Stomach smooth muscle (tissue), 2 donors: ENCODE results near the gene ATP8B4.

ENCODE experiments used
- H3K27ac ChIP-seq: one replicate; pipeline ENCODE4 v1.7.0; 2013; ENCODE audit warnings: mild to moderate bottlenecking, low read length, inconsistent platforms
- H3K27me3 ChIP-seq, 2 donors: one replicate each; pipeline ENCODE4 v1.7.0; 2013; ENCODE audit warnings: low read length in 2 of 2; ENCODE audit not compliant: insufficient read depth in 2 of 2, control insufficient read depth in 1 of 2
- H3K36me3 ChIP-seq, 2 donors: one replicate each; pipeline ENCODE4 v1.7.0; 2013; ENCODE audit warnings: low read length in 2 of 2; ENCODE audit not compliant: control insufficient read depth in 2 of 2, insufficient read depth in 2 of 2
- H3K4me1 ChIP-seq: one replicate; pipeline ENCODE4 v1.7.0; 2013; ENCODE audit warnings: low read length; ENCODE audit not compliant: control insufficient read depth, insufficient read depth
- H3K4me3 ChIP-seq, 2 donors: one replicate each; pipeline ENCODE4 v1.7.0; 2013; ENCODE audit warnings: low read length in 2 of 2
- H3K9ac ChIP-seq, 2 donors: one replicate each; pipeline ENCODE4 v1.7.0; 2013; ENCODE audit warnings: low read length in 2 of 2, mild to moderate bottlenecking in 1 of 2
- H3K9me3 ChIP-seq, 2 donors: one replicate each; pipeline ENCODE4 v1.7.0; 2013; ENCODE audit warnings: low read length in 2 of 2; ENCODE audit not compliant: control insufficient read depth in 2 of 2
- donor health status: healthy.
- donor health status: Pancreatic carcinoma.

The ATP8B4 gene

GRCh38 chr15:49946681-49947080 lies 172.4 kb downstream of the ATP8B4 start:
- no peaks in the 10 kb centered on the region for H3K4me1 ChIP-seq
- no peaks in the 10 kb centered on the region for H3K36me3 ChIP-seq
- H3K27me3 ChIP-seq: no peaks in the 10 kb centered on the region
- peaks cover 2 to 3% of the 10 kb centered on the region in 2 donors for H3K9me3 ChIP-seq
- no peak overlapping the region for H3K27ac ChIP-seq
- no peak overlapping the region for H3K9ac ChIP-seq
- no peak overlapping the region for H3K4me3 ChIP-seq

GRCh38 chr15:49934487-49934886 lies 184.5 kb downstream of the ATP8B4 start:
- Histone ChIP-seq H3K4me1 (no peaks in the 10 kb centered on the region), H3K27me3 (no peaks in the 10 kb centered on the region), H3K9ac (no peak overlapping the region), H3K36me3 (no peaks in the 10 kb centered on the region), H3K9me3 (no peaks in the 10 kb centered on the region), H3K4me3 (no peak overlapping the region), H3K27ac (no peak overlapping the region)

- Histone ChIP-seq H3K9me3 (no peaks in the 10 kb centered on the region), H3K9ac (no peak overlapping the region), H3K4me3 (no peak overlapping the region), H3K27ac (no peak overlapping the region), H3K36me3 (no peaks in the 10 kb centered on the region), H3K27me3 (no peaks in the 10 kb centered on the region), H3K4me1 (no peaks in the 10 kb centered on the region)
Measured at GRCh38 chr15:49927189-49927861, 191.7 kb downstream of the ATP8B4 start.

- no peaks in the 10 kb centered on the region for H3K27me3 ChIP-seq
- no peaks in the 10 kb centered on the region for H3K4me1 ChIP-seq
- no peak overlapping the region for H3K9ac ChIP-seq
- H3K4me3 ChIP-seq: no peak overlapping the region
- no peaks in the 10 kb centered on the region for H3K9me3 ChIP-seq
- H3K36me3 ChIP-seq: no peaks in the 10 kb centered on the region
- H3K27ac ChIP-seq: no peak overlapping the region
Measured at GRCh38 chr15:49926740-49927139, 192.3 kb downstream of the ATP8B4 start.

- Histone ChIP-seq H3K27ac (no peak overlapping the region), H3K9me3 (no peaks in the 10 kb centered on the region), H3K27me3 (no peaks in the 10 kb centered on the region), H3K4me1 (no peaks in the 10 kb centered on the region), H3K9ac (no peak overlapping the region), H3K4me3 (no peak overlapping the region), H3K36me3 (no peaks in the 10 kb centered on the region)
Measured at GRCh38 chr15:49923671-49924070, 195.4 kb downstream of the ATP8B4 start.

GRCh38 chr15:49919034-49919433 lies 200.0 kb downstream of the ATP8B4 start:
- Histone ChIP-seq H3K27me3 (no peaks in the 10 kb centered on the region), H3K4me1 (no peaks in the 10 kb centered on the region), H3K4me3 (no peak overlapping the region), H3K36me3 (no peaks in the 10 kb centered on the region), H3K27ac (no peak overlapping the region), H3K9ac (no peak overlapping the region), H3K9me3 (no peaks in the 10 kb centered on the region)

- H3K27ac ChIP-seq: no peak overlapping the region
Measured at GRCh38 chr15:49918121-49918520, 200.9 kb downstream of the ATP8B4 start.

GRCh38 chr15:49916998-49917397 lies 202.0 kb downstream of the ATP8B4 start:
- H3K4me1 ChIP-seq: no peaks in the 10 kb centered on the region
- H3K9me3 ChIP-seq: no peaks in the 10 kb centered on the region
- H3K9ac ChIP-seq: no peak overlapping the region
- H3K27ac ChIP-seq: no peak overlapping the region
- H3K27me3 ChIP-seq: no peaks in the 10 kb centered on the region
- no peak overlapping the region for H3K4me3 ChIP-seq
- H3K36me3 ChIP-seq: no peaks in the 10 kb centered on the region

More at GRCh38 chr15:49918121-49918520, 200.9 kb downstream of the ATP8B4 start:
- H3K4me3 ChIP-seq: no peak overlapping the region
- no peaks in the 10 kb centered on the region for H3K36me3 ChIP-seq
- H3K4me1 ChIP-seq: no peaks in the 10 kb centered on the region
- no peaks in the 10 kb centered on the region for H3K9me3 ChIP-seq
- H3K9ac ChIP-seq: no peak overlapping the region
- H3K27me3 ChIP-seq: no peaks in the 10 kb centered on the region

- H3K27me3 ChIP-seq: no peaks in the 10 kb centered on the region
- H3K9me3 ChIP-seq: no peaks in the 10 kb centered on the region
- H3K9ac ChIP-seq: no peak overlapping the region
- no peaks in the 10 kb centered on the region for H3K36me3 ChIP-seq
- H3K27ac ChIP-seq: no peak overlapping the region
- no peak overlapping the region for H3K4me3 ChIP-seq
- H3K4me1 ChIP-seq: no peaks in the 10 kb centered on the region
Measured at GRCh38 chr15:49915822-49916221, 203.2 kb downstream of the ATP8B4 start.

- no peaks in the 10 kb centered on the region for H3K36me3 ChIP-seq
- peaks cover 4% of the 10 kb centered on the region in 2 donors for H3K9me3 ChIP-seq
- no peaks in the 10 kb centered on the region for H3K27me3 ChIP-seq
- H3K4me1 ChIP-seq: no peaks in the 10 kb centered on the region
- no peak overlapping the region for H3K4me3 ChIP-seq
- H3K27ac ChIP-seq: no peak overlapping the region
- no peak overlapping the region for H3K9ac ChIP-seq
Measured at GRCh38 chr15:49908933-49909295, 210.1 kb downstream of the ATP8B4 start.

- Histone ChIP-seq H3K27ac (no peak overlapping the region), H3K9me3 (peaks cover 4% of the 10 kb centered on the region in 2 donors), H3K4me1 (peaks cover 2% of the 10 kb centered on the region), H3K4me3 (no peak overlapping the region), H3K36me3 (no peaks in the 10 kb centered on the region), H3K9ac (no peak overlapping the region), H3K27me3 (no peaks in the 10 kb centered on the region)
Measured at GRCh38 chr15:49908236-49908932, 210.6 kb downstream of the ATP8B4 start.
